ENCODE measurements around the gene B3GNT3.

B3GNT3 gene

DNA sequence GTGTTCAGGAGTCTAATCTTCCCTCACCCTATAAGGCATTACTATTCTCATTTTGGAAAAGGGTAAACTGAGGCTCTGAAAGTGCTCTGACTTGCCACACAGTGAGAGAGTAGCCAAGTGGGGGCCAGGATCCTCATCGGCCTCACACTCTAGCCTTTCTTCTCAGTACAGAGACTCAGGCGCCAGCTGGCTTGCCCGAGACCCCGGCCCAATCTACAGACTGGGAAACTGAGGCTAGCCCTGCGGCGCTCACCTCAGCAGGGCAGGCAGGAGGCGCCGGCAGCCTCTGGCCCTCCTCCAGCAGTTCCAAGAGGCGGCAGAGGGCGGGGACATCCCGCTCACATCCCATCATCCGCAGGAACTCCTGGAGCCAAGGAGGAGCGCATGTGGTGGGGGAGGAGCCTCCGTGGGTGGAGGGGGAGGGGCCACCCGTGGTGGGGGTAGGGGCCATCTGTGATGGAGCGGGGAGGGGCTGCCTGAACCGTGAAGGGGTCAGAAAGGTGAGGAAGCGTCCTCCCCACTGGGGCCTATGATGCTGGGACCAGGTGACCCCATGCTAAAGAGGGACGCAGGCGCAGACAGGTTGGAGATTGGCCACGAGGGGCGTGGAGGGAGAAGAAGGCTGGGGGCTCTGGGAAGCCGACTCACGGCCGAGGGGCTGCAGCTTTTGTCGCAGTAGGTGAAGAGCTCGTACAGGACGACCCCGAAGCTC, 35.1 kb downstream of the B3GNT3 start:
- Histone ChIP-seq H3K4me1 (ENCODE audit: insufficient read depth, low read length) (peaks cover 4% of the 10 kb centered on the region; the same call in 1 of the 2 replicates), H3K9ac (ENCODE audit: low read depth, low read length) (peak overlapping the region; percentile 99), H3K9me3 (ENCODE audit: control insufficient read depth, insufficient read depth, low read length) (no peaks in the 10 kb centered on the region), H3K36me3 (ENCODE audit: insufficient read depth, low read length) (no peaks in the 10 kb centered on the region)

DNA sequence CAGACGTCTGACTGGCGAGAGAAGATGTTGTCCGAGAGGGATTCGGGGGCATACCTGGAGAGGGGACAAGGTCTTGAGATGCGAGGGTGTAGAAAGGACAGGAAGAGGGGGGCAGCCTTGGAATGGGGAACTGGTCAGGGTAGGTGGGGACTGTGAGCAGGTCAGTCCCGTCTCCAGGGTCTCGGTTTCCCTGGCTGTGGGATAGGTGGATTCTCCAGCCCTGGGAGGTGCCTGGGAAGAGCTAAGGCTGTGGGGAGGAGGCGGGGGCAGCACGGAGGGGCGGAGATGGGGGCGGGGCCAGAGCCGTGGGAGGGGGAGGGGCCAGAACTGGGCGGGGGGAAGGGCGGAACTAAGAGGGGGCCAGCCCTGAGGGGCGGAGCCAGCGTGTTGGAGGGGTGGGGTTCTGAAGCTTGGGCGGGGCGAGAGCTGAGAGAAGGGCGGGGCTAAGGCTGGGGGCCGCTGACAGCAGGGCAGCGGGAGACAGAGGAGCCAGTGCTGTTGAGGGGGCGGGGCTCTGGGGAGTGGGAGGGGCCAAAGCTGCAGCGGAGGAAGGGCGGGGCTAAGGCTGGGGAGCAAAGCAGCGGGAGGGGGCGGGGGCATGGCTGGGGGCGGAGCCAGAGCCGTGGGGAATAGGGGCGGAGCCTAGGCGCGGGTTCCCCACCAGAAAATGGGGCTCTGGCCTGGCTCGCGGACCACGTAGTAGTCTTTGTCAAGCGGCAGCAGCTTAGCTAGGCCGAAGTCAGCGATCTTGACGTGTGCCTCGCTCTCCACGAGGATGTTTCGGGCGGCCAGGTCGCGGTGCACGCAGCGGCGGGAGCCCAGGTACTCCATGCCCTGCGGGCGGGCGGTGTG, 35.9 kb downstream of the B3GNT3 start:
- Histone ChIP-seq H3K36me3 (ENCODE audit: insufficient read depth, low read length) (no peaks in the 10 kb centered on the region), H3K9ac (ENCODE audit: low read depth, low read length) (peak overlapping the region; percentile 99), H3K9me3 (ENCODE audit: control insufficient read depth, insufficient read depth, low read length) (no peaks in the 10 kb centered on the region), H3K4me1 (ENCODE audit: insufficient read depth, low read length) (peaks cover 6% of the 10 kb centered on the region; the same call in 1 of the 2 replicates)

DNA sequence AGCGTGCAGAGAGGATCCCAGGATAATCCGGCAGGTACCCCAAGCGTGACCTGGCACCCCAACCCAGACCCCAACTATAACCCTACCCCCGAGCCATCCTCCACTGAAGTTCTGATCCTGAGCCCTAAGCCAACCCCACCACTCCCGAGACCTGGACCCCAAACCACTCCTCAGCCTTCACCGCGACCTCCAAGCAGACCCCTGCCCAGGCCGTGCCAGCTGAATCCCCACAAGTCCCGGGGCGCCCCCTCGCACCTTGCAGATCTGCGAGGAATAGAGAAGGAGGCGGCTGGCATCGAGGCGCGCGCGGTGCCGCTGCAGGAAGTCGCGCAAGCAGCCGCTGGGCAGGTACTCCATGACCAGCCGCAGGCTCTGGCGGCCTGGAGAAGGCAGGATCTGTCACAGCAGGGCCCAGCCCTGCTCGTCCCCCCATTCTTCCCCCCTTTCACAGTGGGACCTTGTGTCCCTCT, 36.5 kb downstream of the B3GNT3 start:
- Histone ChIP-seq H3K9ac (ENCODE audit: low read depth, low read length) (peak overlapping the region; percentile 45; the same call in 1 of the 2 replicates), H3K4me1 (ENCODE audit: insufficient read depth, low read length) (peaks cover 6% of the 10 kb centered on the region; the same call in 1 of the 2 replicates), H3K9me3 (ENCODE audit: control insufficient read depth, insufficient read depth, low read length) (no peaks in the 10 kb centered on the region), H3K36me3 (ENCODE audit: insufficient read depth, low read length) (no peaks in the 10 kb centered on the region)

DNA sequence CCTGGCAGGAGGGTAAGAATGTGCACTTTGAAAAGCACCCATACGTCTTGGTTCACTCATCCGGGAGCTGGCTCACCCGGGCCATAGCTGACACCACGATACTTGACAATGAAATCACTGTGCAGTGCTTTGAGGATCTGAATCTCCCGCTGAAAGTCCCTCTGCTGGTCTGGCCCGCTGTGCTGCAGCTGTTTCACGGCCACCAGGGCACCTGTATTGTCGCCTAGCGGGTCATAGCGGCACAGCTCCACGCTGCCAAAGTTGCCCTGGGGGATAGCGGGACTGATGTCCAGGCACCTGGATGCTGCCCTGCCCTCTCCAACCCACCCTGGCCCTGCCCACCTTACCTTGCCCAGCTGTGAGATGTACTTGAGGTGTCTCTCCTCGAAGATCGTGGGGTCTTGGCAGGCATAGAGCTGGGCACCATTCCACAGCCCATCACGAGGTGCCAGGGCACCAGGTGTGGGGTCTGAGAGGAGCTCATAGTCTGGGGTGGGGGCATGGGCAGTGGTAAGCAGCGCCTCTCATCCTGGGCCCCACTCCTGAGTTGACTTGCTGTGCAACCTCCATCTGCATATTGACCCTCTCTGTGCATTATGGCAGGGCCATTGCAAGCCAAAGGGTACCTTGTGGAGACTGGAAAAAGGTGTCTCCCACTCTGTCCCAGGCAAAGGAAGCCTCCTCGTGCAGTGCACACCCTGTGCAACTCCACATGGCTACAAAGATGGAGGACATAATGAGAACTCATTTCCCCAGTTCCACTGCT, 37.7 kb downstream of the B3GNT3 start:
- H3K4me1 ChIP-seq (ENCODE audit: insufficient read depth, low read length) = peaks cover 6% of the 10 kb centered on the region; the same call in 1 of the 2 replicates
- no peaks in the 10 kb centered on the region for H3K36me3 ChIP-seq (ENCODE audit: insufficient read depth, low read length)
- no peak overlapping the region for H3K9ac ChIP-seq (ENCODE audit: low read depth, low read length)
- no peaks in the 10 kb centered on the region for H3K9me3 ChIP-seq (ENCODE audit: control insufficient read depth, insufficient read depth, low read length)

DNA sequence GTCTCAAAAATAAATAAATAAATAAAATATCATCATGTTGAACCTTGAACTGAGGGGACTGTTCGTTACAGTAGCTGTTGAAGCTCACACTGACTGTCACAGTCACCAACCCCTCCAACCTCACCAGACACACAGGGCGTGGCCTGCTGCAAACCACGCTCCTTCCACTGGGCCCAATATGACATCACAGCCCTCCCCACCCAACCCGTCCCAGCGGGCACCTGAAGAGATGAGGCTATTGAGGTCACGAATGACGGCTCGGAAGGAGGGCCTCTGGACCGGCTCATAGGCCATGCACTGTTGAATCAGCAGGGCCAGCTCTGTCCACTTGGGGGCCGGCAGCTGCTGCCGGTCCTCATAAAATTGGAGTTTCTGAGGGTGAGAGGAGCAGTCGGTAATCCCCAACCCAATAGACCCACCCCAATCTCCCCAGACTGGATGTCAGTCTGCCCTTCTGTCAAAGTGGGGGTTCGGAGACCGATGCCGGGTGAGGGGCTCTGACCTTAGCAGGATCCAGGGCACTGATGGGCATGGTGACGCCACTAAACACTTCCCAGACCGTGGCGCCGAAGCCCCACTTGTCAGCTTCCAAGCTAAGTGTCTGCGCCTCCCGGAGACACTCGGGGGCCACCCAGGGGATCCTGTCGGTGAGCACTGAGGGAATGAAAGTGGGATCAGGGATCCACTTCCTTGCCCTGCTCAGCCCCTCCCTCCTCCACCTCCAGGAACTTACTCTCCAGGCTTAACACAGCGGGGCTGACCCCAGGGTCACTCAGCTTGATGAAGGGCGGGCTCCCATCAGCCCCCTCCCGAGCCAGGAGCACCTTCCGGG, 39.6 kb downstream of the B3GNT3 start:
- H3K9me3 ChIP-seq (ENCODE audit: control insufficient read depth, insufficient read depth, low read length) = no peaks in the 10 kb centered on the region
- H3K4me1 ChIP-seq (ENCODE audit: insufficient read depth, low read length) = peaks cover 6% of the 10 kb centered on the region; the same call in 1 of the 2 replicates
- no peak overlapping the region for H3K9ac ChIP-seq (ENCODE audit: low read depth, low read length)
- H3K36me3 ChIP-seq (ENCODE audit: insufficient read depth, low read length) = no peaks in the 10 kb centered on the region

DNA sequence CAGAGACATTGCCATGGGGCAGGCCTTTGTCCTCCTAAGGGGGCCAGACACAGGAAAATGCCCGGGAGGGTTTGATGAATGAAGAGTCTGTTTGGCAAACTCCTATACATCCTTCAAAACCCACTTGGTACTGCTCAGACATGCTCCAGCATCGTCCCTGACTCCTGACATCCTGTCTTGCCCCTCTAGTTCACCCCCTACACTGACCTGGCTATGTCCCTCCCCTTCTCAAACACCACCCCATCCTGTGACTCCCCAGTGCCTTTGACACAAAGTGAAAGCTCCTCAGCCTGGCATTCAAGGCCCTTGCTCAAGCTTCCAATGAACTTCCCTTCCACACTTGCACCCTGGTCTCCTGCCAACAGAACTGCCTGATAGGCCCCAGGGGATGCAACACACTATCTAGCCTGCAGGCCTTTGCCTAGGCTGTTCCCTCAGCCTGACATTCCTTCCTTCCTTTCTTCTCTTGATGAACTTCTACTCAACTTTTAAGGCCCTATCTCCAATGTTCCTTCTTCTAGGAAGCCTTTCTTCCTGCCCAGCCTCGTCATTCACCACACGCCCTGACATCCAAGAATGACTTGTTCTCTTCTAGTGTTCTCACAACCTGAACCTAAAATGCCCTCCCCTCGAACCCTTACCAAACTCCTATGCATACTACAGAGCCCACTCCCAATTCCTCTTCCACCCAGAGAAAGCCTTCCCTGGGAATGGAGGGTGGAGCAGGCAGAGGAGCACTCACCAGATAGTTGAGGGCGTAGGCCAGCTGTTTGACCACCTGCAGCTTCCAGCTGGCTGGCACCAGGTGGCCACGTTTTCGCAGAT, 40.5 kb downstream of the B3GNT3 start:
- H3K9ac ChIP-seq (ENCODE audit: low read depth, low read length) = no peak overlapping the region
- no peaks in the 10 kb centered on the region for H3K9me3 ChIP-seq (ENCODE audit: control insufficient read depth, insufficient read depth, low read length)
- no peaks in the 10 kb centered on the region for H3K36me3 ChIP-seq (ENCODE audit: insufficient read depth, low read length)
- H3K4me1 ChIP-seq (ENCODE audit: insufficient read depth, low read length) = peaks cover 6% of the 10 kb centered on the region; the same call in 1 of the 2 replicates

DNA sequence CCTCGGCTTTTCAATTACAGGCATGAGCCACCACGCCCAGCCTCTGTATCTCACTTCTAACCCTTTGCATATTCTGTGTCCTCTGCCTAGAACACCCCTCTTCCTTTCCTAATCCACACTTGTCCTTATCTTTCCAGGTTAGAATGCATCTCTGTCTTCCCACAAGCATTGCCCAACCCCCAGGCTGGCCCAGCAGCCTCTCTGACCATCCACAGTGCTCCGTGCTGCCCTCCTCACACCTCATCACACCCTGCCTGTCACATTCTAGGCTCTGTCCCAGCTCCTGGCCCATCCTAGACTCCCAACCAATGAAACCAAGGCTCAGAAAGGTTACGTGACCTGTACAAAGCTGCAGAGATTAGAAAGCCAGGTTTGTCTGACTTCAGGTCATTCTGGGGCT, 41.6 kb downstream of the B3GNT3 start:
- Histone ChIP-seq H3K4me1 (ENCODE audit: insufficient read depth, low read length) (peaks cover 6% of the 10 kb centered on the region; the same call in 1 of the 2 replicates), H3K36me3 (ENCODE audit: insufficient read depth, low read length) (no peaks in the 10 kb centered on the region), H3K9me3 (ENCODE audit: control insufficient read depth, insufficient read depth, low read length) (no peaks in the 10 kb centered on the region), H3K9ac (ENCODE audit: low read depth, low read length) (no peak overlapping the region)

DNA sequence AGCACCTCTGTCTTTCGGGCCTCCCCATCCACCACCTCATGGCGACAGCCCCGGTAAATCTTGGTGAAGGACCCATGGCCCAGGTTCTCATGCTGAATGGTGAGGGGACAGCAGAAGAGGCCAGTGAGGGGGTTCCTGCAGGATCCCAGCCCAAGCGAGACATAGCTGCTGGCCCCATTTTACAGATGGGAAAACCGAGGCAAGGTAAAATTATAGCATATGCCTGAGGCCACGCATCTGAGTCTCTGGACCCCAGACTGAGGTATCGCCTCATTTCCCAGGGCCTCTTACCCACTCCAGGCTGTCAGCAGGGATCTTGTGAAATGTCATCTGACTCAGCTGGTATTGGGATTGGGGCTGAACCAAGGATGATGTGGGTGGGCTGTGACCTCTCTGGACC, 43.0 kb downstream of the B3GNT3 start:
- Histone ChIP-seq H3K9ac (ENCODE audit: low read depth, low read length) (no peak overlapping the region), H3K9me3 (ENCODE audit: control insufficient read depth, insufficient read depth, low read length) (no peaks in the 10 kb centered on the region), H3K4me1 (ENCODE audit: insufficient read depth, low read length) (peaks cover 6% of the 10 kb centered on the region; the same call in 1 of the 2 replicates), H3K36me3 (ENCODE audit: insufficient read depth, low read length) (no peaks in the 10 kb centered on the region)

DNA sequence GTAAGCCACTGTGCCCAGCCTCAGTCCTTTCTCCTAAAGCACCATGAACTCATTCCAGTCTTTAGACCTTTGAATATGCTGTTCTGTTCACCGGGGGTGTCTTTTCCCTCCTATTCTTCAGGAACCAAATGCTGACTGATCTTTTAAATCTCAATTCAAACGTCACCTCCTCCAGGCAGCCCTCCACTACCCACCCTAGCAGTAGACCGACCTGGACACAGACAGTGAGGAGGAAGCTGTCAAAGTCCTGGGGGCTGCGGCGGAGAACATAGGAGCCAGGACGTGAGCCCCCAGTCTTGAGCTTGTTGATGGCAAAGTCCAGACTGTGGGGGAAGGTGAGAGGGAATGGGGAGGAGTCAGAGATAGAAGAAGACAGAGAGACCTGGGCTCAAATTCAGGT, 45.1 kb downstream of the B3GNT3 start:
- Histone ChIP-seq H3K9ac (ENCODE audit: low read depth, low read length) (no peak overlapping the region), H3K4me1 (ENCODE audit: insufficient read depth, low read length) (peaks cover 3% of the 10 kb centered on the region; the same call in 1 of the 2 replicates), H3K36me3 (ENCODE audit: insufficient read depth, low read length) (no peaks in the 10 kb centered on the region), H3K9me3 (ENCODE audit: control insufficient read depth, insufficient read depth, low read length) (no peaks in the 10 kb centered on the region)

DNA sequence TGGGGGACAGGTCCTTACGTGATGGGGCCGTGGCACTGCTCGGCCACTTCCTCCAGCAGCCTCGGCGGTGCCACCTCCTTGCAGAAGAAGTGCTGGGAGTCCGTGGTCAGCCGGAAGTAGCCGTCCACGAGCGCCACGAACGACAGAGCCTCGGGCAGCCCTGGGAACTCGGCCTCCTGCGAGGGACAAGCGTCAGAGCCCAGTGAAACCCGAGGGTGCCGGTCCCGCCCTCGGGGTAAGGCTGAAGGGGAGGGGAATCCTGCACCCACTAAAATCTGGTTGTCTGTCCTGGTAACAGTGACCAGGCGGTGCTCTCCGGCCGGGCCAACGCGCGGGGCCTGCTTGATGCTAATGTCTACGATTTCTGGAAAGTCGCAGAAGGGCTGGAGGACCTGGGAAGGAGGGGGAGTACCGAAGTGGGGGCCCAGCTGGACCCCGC, 46.5 kb downstream of the B3GNT3 start:
- H3K36me3 ChIP-seq (ENCODE audit: insufficient read depth, low read length) = no peaks in the 10 kb centered on the region
- H3K9me3 ChIP-seq (ENCODE audit: control insufficient read depth, insufficient read depth, low read length) = no peaks in the 10 kb centered on the region
- no peaks in the 10 kb centered on the region for H3K4me1 ChIP-seq (ENCODE audit: insufficient read depth, low read length)
- H3K9ac ChIP-seq (ENCODE audit: low read depth, low read length) = peak overlapping the region; percentile 50; the same call in 1 of the 2 replicates

DNA sequence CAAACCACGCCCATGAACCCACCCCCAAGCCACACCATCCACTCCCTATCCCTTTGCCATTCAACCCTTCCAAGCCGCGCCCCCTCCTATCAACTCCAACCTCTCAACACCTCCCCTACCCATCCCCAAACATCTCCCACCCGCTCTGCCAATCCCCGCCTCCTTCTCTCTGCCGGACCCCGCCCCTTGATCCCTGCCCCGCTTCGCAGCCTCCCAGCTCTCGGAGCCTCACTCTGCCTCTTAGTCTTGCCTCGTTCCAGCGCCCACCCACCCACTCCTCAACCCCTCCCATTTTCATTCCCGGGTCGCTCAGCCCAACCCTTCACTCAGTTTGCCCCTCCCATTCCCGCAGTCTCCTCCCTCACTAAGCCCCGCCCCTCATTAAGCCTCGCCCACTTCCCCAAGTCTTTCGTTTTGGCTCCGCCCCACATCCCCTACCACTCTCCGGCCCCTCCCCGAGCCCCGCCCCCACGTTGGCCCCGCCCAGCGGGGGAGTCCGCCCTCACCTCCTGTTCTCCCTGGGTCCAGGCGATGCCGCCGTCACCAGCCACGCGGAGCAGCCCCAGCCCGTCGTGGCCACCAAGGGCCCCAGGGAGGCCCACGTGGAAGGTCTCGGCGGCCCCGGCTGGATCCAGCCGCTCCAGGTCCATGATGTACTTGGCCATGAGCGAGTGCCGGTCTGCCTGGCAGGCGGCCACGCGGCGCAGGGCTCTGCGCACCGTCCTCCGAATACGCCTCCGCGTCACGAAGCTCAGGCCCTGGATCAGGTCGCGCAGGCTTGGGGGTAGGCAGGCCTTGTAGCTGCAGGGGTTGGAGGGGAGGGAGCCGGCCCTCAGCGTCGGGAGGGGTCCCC, 47.1 kb downstream of the B3GNT3 start:
- no peaks in the 10 kb centered on the region for H3K4me1 ChIP-seq (ENCODE audit: insufficient read depth, low read length)
- no peaks in the 10 kb centered on the region for H3K9me3 ChIP-seq (ENCODE audit: control insufficient read depth, insufficient read depth, low read length)
- H3K9ac ChIP-seq (ENCODE audit: low read depth, low read length) = peak overlapping the region; percentile 55
- no peaks in the 10 kb centered on the region for H3K36me3 ChIP-seq (ENCODE audit: insufficient read depth, low read length)

DNA sequence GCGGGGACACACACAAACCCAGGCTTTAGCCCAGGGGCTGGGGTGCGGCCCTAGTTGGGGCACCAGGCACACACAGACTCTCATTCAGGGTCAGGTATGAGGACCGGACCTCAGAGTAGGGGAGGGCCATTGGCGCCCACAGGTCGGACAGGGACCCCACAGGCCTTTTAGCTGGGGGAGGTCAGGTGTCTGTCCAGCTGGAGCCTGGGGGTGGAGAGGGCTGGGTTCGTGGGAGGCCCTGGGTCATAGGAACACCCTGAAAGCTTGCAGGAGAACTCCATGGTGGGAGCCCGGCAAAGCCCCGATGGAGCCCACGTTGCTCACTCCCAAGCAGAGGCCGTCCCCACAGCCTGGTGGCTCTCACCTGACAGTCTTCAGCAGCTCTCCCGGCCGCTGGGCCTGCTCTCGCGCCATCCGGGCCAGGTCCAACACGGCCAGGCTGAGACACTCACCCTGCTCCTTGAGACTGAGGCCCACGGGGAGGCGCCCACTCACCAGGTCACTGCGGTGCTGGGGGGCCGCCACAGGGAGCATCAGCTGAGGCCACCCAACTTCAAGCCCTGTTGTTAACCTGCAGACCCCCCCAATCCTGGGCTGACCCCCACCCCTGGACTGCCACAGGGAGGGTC, 47.8 kb downstream of the B3GNT3 start:
- Histone ChIP-seq H3K4me1 (ENCODE audit: insufficient read depth, low read length) (no peaks in the 10 kb centered on the region), H3K9me3 (ENCODE audit: control insufficient read depth, insufficient read depth, low read length) (no peaks in the 10 kb centered on the region), H3K36me3 (ENCODE audit: insufficient read depth, low read length) (no peaks in the 10 kb centered on the region), H3K9ac (ENCODE audit: low read depth, low read length) (peak overlapping the region; percentile 55; the same call in 1 of the 2 replicates)
